HG03095 (cell line): Measurements from ENCODE around the gene PTPRN2.

Experiments
- ATAC-seq: cut with Tn5 transposase; IDR thresholded peaks from one replicate; pipeline ENCODE4 v1.9.1; 2021; ENCODE audit warnings: moderate library complexity; ENCODE audit not compliant: unreplicated experiment

The PTPRN2 gene

DNA sequence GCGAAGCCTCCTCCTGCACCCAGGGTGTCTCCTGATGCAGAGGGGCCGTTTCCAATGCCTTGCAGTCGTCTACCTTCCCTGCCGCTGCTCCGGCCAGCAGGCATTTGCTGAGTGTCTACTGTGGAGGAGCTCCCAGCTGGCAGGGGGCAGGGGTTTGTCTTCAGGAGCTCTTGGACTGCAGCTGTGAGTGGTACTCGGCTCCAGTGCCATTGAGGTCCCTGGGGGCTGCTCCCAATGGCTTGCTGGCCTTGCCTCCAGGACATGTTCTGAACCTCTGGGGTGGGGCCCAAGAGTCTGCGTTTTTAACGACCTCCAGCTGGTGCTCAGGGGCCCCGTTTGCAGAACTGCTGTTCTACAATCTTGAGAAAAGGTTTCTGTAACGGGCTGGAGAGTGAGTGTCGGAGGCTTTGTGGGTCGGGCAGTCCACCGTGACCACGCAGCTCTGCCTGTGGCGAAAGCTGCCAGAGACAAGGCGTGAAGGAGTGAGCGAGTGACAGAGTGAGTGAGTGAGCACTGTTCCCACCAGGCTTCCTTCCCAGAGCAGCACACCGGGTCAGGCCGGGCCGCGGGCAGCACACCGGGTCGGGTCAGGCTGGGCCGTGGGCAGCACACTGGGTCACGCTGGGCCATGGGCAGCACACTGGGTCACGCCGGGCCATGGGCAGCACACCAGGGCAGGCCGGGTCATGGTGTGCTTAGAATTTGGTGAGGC lies 520.2 kb downstream of the PTPRN2 start:
- no peak for ATAC-seq

DNA sequence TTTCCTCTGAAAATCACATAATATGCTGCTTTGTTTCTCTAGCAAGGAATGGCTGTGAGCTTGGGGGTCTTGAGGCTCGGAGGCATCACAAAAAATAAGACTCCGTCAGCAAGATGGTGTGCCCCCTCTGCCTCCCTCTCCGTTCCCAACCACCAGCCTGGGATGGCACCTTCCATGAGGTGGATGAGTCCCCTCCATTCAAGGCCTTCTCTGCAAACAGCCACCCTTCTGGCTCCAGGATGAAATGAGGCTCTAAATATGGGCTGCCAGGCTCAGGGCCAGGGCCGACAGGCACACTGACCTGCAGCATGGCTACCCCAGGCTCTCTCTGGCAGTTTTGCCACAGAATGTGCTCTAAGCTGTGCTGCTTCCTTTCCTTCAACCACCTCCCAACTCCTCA lies 521.5 kb downstream of the PTPRN2 start:
- no peak for ATAC-seq

DNA sequence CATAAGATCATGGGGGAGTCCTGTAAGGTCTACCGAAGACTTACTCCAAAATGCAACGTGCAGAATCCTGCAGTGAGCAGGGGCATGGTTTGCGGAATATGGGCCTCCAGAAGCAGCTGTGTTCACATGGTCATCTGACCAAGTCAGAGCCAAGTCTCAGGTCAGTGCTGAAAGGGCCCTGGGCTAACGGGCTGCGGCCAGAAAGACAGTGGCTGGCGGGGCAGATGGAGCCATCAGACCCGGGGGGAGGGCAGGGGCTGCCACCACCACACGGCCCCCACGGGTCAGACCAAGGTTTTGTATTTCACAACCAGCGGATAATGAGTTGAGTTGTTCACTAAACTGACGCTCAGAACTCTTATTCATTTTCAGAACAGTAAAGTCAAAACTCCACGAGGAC lies 522.3 kb downstream of the PTPRN2 start:
- ATAC-seq: no peak

DNA sequence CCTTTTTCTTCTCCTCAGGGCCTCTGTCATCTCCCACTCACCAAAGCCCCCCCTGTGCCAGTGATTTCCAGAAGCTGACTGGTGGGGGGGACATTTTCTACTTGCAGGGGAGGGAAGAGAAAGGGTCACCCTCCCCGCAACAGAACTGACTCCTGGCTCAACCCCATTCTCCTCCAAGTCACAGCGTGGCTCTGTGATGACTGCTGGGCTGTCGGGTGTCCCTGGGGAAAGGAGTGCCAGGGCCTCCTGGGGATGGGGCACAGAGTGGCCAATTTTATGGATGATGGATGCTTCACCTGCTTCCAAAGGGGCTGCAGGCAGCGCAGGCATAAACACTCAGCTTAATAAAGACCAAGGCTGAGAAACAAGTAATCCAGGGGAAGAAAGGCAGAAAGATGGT lies 523.0 kb downstream of the PTPRN2 start:
- ATAC-seq: no peak

DNA sequence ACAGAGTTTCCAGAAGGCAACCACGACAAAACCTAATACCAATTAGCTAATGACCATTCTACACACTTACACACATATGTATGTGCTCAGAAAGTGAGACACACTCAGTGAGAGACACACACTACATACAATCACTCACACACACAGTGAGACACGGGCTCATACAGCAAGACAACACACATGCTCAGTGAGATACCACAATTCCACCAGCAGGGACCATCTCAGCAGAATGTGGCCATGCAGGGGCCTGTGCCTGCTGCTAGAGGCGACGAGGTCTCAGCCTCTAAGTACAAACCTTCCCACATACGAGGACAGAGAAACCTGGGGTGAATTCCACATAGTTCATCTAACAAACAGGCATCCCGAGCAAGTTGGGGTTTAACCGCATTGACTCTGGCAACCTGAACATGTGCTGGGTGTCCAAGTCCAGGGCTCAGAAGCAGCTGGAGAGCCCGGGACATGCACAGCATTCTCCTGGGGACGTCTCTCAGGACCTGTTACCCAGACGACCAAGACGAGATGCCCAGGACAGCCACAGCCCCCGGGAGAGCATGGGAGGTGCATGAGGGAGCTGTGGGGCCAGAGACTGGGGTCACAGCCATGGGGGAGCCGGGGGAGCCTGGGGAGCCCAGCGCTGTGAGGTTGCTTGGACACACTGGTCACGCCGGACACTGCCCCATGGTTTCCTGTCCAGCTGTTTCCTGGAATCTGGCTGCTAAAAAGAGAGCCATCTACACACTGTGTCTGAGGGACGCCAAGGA lies 523.6 kb downstream of the PTPRN2 start:
- no peak for ATAC-seq

DNA sequence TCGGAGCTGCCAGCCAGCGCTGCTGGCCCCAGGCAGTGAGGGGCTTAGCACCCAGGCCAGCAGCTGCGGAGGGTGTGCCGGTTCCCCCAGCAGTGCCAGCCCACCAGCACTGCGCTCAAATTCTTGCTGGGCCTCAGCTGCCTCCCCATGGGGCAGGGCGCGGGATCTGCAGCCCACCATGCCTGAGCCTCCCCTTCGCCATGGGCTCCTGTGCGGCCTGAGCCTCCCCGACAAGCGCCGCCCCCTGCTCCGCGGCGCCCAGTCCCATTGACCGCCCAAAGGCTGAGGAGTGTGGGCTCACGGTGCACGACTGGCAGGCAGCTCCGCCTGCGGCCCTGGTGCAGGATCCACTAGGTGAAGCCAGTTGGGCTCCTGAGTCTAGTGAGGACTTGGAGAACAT lies 525.0 kb downstream of the PTPRN2 start:
- ATAC-seq: no peak

DNA sequence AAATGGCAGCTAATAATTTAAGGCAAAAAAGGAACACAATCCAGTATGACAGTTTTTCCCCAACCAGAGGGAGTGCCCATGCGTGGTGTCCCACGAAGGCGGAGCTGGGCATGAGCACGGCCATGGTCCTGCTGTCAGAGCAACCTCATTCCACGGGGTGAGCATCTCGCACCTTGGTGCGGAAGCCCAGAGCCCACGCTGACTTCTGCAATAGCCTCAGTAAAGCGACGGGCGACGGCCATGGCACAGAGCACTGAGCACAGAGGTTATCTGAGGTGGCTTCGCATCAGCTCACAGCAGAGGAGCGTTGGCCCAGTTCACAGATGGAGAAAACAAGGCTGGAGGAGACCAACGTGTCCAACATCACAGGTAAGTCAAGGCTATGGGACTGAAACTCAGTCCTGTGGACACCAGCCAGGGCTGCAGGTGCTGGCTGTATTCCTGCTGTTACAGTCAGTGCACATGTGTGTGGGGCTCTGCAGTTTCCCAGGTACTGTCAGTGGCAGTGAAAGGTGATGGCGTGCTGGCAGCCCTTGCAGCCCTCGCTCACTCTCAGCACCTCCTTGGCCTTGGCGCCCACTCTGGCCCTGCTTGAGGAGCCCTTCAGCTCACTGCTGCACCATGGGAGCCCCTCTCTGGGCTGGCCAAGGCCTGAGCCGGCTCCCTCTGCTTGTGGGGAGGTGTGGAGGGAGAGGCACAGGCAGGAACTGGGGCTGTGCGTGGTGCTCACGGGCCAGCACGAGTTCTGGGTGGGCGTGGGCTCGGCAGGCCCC lies 525.6 kb downstream of the PTPRN2 start:
- ATAC-seq: no peak

DNA sequence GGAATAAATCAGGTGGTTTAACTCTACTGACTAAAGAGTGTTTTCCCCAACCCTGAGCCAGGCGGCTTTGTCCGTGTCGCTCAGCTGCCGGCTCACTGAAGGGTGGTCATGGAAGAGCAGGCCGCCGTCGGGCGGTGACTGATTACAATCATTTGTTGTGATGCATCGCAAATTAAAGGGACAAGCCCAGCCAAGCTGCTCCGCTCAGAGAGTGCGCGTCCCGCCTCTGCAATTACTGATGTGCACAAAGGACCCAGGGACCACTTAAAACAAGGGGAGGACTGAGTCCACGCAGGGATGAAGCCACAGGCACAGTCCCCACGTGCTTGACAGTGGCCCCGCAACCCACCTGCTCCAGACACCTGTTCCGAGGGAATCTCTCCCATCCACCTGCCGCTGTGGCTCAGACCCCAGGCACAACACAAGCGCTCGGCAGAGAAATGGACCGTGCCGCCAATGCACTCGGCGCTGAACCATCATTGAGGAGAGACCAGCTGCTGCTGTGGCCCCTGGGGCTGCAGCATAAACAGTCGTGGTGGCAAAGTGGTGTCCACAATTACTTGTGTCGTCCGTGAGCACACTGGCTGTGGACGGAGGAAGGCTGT lies 526.5 kb downstream of the PTPRN2 start:
- no peak for ATAC-seq

DNA sequence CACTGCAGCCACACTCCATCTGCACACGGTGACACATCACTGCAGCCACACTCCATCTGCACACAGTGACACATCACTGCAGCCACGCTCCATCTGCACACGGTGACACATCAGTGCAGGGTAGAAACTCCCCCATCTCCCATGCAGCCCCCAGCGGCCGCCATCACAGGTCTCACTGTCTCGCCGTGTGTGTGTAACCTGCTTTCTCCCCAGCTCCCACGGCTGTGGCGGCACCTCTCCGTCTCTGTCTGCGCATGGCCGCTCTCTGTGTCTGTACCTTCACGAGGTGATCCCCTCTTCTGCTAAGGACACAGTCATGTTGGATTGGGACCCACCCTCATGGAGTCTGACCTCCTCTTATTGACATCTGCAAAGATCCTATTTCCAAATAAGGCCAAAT lies 527.4 kb downstream of the PTPRN2 start:
- ATAC-seq: no peak

DNA sequence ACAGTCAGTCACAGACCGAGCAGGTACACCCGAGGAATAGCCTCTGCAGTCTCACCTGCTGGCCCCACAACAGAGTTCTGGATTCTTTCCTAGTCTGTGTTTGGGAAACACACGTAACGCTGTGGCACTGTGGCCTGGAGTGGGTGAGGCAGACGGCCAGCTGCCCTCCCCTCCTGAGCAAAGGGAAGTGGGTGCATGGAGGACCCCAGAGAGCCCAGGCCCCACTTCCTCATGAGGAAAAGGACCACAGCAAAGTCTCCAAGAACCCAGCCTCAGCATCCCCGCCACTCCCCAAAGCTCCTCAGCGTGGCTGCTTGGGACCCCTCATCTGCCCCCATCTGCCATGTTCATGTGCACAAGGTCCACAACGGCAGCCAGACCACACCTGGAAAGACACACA lies 530.2 kb downstream of the PTPRN2 start:
- ATAC-seq: no peak

DNA sequence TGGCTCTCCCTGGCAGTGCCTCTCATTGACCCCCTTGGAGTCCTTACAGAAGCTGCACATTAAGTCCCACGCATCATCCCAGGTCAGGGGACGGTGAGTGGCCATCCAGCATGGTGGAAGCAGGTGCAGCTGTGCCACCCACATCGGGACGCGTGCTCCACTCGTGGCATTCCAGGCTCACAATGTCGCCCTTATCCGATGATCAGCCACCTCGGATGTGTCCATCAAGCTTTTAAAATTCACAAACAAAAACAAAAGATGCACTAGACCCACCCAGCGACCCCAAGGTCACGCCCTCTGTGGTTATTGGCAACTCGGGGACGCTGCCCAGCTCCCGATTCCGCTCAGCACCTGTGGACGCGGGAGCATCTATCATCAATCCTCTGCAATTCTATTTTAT lies 530.9 kb downstream of the PTPRN2 start:
- no peak for ATAC-seq

DNA sequence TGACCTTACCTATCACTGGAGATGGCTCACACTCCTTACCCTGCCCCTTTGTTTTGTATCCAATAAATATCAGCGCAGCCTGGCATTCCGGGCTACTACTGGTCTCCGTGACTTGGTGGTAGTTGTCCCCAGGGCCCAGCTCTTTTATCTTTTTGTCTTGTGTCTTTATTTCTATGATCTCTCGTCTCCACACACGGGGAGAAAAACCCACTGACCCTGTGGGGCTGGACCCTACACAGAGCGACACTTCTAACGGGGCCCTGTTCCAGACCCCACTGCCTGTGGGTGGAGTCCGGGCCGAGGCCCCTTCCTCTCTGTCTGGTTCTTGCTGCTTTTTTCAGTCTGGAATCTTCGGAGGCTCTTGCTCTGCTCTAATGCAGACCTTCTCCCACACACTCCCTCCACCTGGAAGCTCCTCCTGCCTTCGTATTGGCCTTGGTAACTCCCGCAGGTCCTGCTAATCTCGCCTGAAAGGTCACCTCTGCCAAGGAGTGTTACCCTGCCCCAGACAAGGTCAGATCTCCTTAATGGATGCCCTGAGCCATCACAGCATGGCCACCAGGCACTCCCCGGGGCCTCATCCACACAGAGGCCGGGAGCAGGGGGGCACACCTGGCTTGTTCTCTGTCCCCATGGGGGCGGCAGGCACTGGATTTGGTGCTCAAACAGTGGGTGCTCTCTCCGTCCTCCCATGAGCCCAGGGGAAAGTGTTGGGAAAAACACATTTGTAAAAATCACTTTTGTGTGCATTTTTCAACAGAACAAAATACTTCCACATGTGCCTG lies 531.7 kb downstream of the PTPRN2 start:
- ATAC-seq: no peak

DNA sequence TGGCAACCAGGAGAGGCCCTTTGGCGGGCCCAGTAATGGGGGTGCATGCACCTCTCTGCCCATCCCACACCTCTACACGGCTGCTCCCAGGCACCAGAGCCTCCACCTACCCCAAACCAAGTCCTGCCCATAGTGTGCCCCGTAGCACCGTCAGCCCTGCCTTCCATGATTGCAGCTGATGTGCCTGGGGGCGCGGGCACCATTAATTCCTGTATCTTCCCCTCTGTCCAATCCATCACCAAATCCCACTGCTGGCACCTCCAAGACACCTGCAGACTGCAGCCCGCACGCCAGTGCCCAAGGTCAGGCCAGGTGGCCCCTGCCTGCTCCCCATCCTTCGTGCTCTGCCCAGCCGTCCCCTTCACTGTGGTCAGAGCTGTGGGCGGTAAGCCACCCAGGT lies 533.0 kb downstream of the PTPRN2 start:
- ATAC-seq: no peak

DNA sequence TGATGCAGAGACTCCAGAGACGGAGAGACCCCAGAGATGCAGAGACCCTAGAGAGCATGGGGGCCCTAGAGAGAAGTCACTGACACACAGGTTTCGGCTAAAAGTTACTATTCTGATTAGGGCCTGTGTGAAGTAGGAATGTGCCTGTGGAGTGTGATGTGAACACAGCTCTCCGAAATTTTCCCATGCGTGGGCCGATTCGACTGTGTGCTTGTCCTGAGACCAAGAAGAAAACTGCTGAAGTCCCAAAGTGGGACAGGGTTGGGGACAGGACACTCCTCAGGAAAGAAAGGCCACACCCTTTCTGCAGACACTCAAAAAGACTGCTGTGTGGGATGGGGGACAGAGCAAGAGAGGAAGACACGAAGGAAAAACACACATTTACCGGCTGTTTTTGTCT lies 533.5 kb downstream of the PTPRN2 start:
- ATAC-seq: no peak

DNA sequence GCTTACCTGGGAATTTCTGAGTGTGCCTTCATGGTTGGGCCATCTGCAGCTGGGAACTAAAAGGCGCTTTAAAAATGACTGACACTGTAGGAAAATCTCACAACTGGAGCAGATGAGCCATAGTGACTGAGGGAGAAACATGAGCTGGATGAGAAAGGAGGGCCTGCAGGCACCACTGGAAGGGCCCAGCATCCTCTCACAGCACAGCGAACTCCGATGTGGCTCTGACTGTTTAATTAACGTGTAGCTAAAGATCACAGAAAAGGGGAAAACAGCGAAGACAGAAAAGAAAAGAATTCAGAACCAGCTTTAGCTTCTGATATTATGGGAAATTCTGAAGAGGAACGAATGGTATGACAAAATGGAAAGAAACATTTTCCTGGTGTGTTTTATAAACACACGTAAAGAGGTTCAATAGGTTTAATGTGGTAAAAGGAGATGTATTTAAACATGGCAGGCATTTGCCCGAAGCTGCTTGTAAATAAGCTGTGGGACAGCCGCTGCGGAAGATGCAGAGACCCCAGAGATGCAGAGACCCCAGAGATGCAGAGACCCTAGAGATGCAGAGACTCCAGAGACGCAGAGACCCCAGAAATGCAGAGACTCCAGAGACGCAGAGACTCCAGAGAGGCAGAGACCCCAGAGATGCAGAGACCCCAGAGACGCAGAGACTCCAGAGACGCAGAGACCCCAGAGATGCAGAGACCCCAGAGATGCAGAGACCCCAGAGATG lies 534.3 kb downstream of the PTPRN2 start:
- ATAC-seq: no peak

DNA sequence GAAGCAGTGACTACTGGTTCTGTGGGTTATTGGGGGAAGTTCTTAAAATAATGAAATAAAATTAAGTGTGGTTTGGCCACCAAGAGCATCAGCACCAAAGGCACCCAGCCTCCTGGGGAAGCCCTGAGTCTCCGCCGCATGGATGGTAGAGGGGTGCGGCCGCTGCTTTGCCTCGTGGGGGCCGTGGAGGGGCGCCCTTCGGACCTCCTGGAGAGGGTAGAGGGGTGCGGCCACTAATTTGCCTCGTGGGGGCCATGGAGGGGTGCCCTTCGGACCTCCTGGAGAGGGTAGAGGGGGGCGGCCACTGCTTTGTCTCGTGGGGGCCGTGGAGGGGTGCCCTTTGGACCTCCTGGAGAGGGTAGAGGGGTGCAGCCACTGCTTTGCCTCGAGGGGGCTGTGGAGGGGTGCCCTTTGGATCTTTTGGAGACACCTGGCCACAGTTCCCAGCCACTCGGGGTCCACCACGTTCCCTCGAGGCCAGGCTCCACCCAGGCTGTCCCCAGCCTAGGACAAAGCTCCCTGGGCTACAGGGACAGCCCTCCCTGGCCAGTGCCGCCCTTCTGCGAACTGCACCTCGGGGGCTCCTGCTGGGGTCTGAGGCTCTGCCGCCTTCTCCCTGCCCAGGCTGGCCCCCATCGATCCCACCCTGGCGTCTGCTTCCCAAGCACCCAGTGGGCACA lies 535.1 kb downstream of the PTPRN2 start:
- no peak for ATAC-seq

DNA sequence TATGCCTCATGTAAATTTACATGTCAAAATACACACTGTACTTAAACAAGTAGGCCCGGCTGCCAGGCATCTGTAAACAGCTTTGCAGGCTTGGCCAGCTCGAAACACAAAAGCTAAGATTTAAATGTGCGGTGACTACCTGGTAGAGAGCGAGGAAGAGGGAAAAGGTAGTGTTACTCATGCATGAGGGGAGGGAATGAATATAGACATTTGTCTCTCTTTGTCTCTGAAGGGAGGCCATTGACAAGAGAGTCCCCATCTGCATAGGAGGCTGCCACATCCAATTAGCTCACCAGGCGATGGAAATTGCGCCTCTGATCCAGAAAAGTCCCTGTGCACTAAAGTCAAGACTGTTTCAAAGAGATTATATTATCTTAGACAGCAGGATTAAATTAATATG lies 535.8 kb downstream of the PTPRN2 start:
- no peak for ATAC-seq

DNA sequence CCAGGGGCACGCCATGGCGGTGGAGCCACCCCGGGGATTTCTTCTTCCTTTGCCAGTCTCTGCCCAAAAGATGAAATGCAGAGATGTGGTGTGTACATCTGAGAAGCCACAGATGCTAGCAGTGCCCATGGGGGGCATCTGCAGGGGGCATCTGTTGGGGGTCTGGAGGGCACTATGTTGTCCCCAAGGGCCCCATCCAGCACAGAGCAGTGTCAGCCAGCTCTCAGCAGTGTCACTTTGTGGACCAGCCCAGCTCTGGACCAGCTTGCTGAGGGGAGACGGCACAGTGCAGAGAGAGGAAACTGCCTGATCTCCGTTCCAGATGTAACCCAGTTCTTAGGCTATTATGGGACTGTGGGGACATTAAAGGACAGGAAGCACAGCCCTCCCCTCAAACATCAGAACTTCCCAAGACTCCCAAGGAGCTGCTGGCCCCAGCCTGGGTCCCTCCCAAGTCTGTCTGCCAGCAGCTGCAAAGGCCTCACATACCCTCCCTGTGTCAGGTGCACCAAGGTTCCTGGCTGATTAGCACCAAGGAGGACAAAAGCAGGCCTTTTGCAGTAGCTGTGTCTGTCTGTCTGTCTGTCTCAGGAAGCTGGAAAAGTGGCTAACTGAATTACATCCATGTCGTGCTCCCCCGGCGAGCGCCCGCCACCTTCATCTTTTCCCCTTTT lies 536.5 kb downstream of the PTPRN2 start:
- ATAC-seq: no peak

DNA sequence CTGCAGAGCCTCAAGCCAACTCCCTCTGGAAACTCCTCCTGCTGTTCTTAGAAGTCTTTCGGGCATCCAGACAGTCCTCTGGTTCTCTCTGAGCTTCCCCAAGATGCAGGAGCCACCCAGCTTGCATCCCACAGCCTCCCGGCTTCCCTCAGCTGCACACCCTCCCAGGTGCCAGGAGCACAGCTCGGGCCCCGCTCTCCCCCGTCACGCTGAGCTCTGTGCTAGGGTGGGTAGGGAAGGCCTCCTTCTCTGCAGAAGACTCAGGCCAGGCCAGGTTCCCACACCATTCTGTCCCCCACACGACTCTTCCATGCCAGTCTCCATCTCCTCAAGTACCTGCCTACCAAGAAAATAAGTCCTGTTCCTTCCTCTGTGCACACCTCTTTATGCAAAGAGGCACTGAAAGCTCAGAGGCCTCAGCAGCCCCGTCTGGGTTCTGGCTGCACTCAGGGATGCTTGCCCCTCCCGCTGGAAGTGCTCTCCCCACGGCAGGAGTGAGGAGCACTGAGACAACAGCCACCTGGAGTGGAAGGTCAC lies 537.1 kb downstream of the PTPRN2 start:
- no peak for ATAC-seq
